Measurements from ENCODE around the gene MCM3AP.

The MCM3AP gene

GRCh38 chr21:46199436-46200373, 85.7 kb downstream of the MCM3AP start:
- no peak for DNase-seq

GRCh38 chr21:46196733-46197132, 88.7 kb downstream of the MCM3AP start:
- DNase-seq = no peak

- DNase-seq = no peak
Measured at GRCh38 chr21:46195595-46196195, 89.7 kb downstream of the MCM3AP start.

DNA sequence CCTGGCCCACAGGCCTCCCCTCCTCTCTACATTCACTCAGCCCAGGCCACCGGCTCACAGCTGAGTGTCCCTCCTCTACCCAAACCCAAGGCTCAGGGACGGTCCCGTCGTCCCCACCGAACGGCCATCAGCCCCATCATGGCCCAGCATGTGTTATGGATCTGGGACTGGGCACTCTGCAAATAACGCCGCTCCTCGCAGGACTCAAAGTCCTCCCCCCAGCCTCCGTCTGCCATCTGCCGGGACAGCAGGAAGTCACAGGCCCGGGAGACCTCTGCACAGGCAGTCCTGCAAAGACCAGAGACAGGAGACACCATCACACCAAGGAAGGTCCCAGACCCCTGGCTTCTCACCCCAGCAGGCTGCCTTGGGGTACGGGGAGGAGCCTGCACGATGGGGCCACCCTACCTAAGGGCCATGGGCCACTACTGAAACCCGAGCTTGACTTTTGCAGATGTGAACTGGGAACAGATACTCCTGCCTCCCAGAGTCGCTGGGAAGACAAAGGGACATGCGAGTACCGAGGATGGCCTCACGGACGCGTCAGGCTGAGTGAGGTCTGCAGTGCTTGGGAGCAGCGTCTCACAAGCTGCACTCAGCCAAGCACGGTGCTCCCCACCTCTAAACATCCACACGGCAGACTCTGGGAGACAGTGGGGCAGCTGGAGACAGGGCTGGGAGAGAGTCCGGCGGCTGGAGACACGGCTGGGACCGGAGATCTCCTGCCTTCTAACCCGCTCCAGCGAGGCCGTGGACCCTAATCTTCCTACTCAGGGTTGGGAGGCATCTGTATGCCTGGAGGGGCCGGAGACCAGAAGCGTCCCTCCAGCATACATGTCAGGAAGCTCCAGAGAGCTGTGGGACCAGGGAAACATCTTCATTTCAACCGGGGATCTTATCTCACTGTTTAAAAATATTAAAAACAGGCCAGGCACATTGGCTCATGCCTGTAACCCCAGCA, 90.8 kb downstream of the MCM3AP start:
- no peak for DNase-seq

DNA sequence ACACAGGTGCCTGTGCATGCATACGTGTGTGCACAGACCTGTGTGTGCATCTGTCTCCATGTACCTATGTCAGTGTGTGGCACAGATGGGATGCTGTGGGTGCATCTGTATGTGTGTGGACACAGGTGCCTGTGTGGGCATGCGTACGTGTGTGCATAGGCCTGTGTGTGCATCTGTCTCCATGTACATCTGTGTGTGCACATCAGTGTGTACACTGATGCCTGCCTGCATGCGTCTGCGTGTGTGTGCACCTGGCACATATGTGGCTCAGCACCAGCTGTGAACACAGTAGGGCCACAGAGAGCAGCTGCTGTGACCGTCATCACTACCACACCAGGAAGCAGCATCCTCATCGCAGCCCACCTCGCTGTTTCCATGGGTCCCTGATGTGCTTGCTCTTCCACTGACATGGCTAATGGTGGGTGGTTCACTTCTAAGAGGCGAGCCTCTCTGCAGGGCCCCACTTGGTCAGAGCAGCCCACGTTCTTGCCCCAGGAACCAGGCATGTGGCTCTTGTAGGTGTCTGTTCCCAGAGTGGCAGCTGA, 91.5 kb downstream of the MCM3AP start:
- no peak for DNase-seq

DNA sequence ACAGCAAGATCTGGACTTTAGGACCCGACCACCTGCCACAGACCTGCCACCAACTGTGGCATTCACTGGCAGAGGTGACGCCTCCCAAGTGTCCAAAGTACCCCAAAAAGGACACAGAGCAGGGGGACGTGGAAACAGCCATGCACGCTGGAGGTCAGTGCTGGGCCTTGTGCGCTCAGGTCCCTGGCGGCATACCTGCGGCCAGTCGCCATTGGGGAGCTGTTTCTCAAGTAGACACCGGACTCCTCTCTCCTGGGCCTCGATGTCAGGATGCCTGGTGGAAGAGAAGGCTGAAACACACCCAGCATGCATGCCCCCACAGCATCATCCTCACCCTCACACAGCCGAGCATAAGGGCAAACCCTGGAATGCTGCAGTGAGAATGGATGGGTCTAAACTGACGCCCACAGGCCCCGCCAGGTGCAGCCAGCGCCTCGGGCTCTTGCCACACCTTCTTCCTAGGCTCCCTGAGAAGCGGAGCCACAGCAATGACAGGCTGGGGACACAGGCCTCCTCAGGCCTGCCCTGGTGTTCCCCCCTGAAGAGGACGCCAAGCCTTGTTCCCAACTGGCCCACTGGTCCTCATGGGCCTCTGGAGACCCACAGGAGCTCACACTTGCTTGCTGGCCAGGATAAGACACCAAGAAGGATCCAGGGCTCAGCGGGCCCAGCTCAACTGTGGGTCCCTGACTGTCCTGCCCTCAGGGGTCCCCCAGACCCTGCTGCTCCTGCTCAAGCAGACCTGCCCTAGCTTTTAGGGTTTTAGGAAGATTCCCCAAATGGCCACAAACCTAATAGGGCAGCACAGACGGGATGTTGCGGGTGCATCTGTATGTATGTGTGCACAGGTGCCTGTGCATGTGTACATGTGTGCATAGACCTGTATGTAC, 93.5 kb downstream of the MCM3AP start:
- no peak for DNase-seq

GRCh38 chr21:46191257-46191685, 94.1 kb downstream of the MCM3AP start:
- no peak for DNase-seq

DNA sequence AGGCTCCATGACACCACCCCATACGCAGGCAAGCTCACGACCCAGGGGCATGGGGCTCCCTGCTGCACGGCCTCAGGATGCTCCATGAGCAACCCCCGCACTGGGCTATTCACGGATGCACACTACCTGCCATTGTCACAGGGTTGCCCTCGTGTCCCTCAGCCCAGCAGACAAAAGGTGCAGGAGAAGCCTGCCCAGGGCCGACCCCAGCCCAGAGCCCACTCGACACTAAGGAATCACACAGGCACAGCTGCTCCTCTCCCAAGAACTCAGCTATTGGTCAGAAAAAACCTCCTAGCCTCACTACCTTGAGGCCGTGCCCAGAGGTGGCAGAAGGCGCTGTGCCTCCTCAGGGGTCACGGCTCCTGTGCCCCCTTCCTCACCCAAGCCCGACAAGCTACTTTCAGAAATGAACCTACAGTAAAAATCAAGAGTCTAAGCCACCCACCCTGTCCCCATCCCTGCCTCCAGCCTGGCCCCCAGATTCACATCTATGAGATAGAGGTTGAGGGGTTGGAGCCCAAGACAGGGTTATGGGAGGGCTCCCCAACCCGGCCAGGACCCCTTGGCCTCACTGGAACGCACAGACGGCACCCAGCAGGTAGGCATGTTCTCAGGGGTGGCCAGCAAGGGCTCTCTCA, 94.8 kb downstream of the MCM3AP start:
- DNase-seq = no peak

DNA sequence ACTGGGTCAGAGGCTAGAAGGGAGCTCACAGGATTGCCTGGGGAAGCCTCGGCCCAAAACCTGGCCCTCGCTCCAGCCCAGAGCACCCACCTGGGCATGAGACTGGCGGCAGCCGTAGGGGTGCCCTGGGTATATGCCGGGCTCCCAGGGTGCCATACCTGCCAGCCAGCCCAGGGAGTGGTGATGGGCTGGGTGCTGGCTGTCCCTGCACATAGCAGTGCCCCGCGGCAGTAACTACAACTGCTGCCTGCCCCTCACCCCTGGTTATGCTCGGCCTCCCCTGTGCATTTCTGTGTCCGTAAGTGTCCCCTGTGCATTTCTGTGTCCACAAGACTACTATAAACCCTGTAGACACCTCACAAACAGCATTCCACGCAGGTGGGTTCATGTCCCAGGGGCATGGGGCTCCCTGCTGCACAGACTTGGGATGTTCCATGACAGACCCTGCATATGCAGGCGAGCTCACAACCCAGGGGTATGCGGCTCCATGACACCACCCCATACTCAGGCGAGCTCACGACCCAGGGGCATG, 95.4 kb downstream of the MCM3AP start:
- no peak for DNase-seq

GRCh38 chr21:46189213-46189958, 96.0 kb downstream of the MCM3AP start:
- DNase-seq = no peak

DNA sequence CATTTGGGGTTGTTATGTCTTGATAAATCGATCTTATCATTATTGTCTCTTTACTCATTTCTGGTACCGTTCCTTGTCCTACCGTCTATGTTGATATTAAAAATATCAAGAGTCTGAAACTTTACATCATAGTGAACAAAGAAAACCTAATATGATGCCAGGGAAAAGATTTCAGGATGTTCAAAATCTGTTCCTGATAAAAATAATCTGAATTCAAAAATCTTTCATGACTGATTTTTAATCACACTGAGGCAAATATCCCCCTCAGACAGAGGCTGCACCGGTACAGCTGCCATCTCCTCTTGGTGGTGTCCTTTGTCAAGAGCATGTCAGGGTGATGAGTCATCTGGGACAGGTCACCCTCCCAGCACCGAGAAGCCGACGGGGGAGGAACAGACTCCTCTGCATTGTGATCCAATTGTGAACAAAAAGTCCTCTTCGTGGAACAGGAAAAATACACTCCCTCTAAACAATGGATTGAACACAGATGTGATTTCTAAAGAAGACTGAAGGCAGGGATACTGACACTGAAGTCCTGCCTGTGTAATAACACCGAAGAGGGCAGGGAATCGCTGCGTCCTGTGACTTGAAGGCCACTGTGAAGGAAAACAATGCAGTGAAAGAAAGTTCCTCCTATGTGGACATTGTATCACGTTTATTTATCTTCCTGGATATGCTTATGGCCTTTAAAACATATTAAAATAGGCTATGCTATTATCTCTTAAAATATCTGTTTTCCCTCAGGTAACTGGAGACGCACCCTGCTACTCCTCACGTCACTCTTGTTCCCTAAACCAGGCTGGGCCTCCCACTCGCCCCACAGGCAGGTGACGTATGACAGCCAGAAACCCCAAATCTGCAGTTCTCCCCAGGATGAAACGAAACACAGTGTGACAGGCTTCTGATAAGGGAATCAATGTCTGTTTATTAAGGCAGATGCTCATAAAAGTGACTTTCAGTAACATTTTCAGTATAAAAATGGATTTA, 96.9 kb downstream of the MCM3AP start:
- no peak for DNase-seq

DNA sequence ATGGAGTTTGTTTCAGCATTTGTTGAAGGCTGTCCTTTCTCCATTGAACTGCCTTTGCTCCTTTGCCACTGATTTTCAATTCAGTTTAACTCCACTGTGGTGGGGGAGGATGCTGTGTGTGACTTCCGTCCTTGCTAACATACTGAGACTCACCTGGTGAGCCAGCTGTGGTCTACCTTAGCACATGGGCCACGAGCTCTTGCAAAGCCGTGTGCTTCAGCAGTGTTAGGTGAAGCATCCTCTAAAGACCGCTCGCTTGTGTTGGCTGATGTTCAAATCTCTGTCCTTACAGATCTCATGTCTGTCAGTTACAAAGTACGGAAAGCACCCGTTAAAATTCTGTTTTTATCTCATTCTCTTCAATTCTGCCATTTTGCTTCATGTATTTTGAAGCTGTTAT, 97.6 kb downstream of the MCM3AP start:
- DNase-seq = no peak

DNA sequence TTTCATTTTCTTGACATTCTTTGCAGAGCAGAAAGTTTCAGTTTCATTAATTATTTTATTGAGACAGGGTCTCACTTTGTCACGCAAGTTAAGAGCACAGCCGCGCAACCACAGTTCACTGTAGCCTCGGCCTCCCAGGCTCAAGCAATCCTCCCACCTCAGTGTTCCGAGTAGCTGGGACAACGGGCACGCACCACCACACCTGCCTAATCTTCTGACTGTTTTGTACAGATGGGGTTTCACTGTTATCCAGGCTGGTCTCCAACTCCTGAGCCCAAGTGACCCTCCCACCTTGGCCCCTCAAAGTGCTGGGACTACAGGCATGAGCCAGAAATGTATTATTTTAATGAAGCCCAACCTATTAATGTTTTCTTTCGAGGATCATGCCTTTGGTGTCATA, 98.2 kb downstream of the MCM3AP start:
- no peak for DNase-seq

GRCh38 chr21:46185716-46186115, 99.7 kb downstream of the MCM3AP start:
- no peak for DNase-seq
